ENCODE measurements around the gene SLC16A7. TPM values are rescaled to one million over a fixed set of nuclear protein-coding genes. Genes with fewer than 3 reads are reported as not detected.

SLC16A7 gene
- total and polyA plus RNA-seq, 9 of the 15 experiments (the other 6 are each of a cell fraction or from before 2014, with no cell fraction given) = 0.18 TPM; not detected in 8

GRCh38 chr12:59689776-59690175, 93.9 kb downstream of the SLC16A7 start:
- H2AFZ ChIP-seq (ENCODE audit: low read depth, low read length) = no peak overlapping the region
- no peaks in the 10 kb centered on the region for H3K36me3 ChIP-seq (ENCODE audit: control insufficient read depth, insufficient read depth, low read length)
- no peak overlapping the region for H3K4me3 ChIP-seq
- WGBS (ENCODE audit: insufficient coverage, low coverage, missing lambda C conversion rate) = 7% methylated on average over 2 of the region's 2 CpGs
- TF ChIP-seq RBFOX2 (IDR thresholded peaks at IDR 0.05; ENCODE audit: low read depth, low read length) (no peak), TCF7L2 (IDR thresholded peaks at IDR 0.05; ENCODE audit: low read depth, low read length) (no peak), MEF2D (tag; conservative IDR thresholded peaks at IDR 0.05; ENCODE audit: low read depth) (no peak), RBM22 (IDR thresholded peaks at IDR 0.05; ENCODE audit: low read depth, low read length, poor library complexity, severe bottlenecking) (no peak), FOXM1 (IDR thresholded peaks at IDR 0.05; ENCODE audit: low read depth) (no peak), FOXM1 (CRISPR knock-in tag; IDR thresholded peaks at IDR 0.05; ENCODE audit: low read depth) (no peak), SETDB1 (IDR thresholded peaks at IDR 0.05; ENCODE audit: low read length) (no peak), ZBTB5 (IDR thresholded peaks at IDR 0.05) (no peak), ARID3B (CRISPR knock-in tag; IDR thresholded peaks at IDR 0.05; ENCODE audit: borderline replicate concordance) (no peak), CHCHD3 (CRISPR knock-in tag; IDR thresholded peaks at IDR 0.05) (no peak), ZNF766 (CRISPR knock-in tag; conservative IDR thresholded peaks at IDR 0.05) (no peak), ASH1L (IDR thresholded peaks at IDR 0.05; ENCODE audit: borderline replicate concordance, low read depth, partially characterized antibody) (no peak), FOS (IDR thresholded peaks at IDR 0.05; ENCODE audit: extremely low read depth, insufficient read length) (no peak), SNIP1 (IDR thresholded peaks at IDR 0.05; ENCODE audit: low read depth) (no peak), NCOA2 (IDR thresholded peaks at IDR 0.05; ENCODE audit: partially characterized antibody in 2 of 2) (no peak), ZNF436 (CRISPR knock-in tag; IDR thresholded peaks at IDR 0.05) (no peak)
- H4K20me1 ChIP-seq (replicated peaks; ENCODE audit: control insufficient read depth, insufficient read depth, low read length) = no peaks in the 10 kb centered on the region
- H3K27ac ChIP-seq (ENCODE audit: extremely low read depth, low read depth, low read length) = no peak overlapping the region
- ChIA-PET CTCF (ENCODE audit: low intra/inter-chr PET ratio) (no interaction called here), POLR2A (no interaction called here)
- H3K79me2 ChIP-seq (ENCODE audit: control insufficient read depth, insufficient read depth, low read length) = no peaks in the 10 kb centered on the region
- no peak overlapping the region for H3K4me2 ChIP-seq (ENCODE audit: insufficient read depth, low read length)
- in situ Hi-C loops (cut with MboI) = no loop called here
- H3K4me1 ChIP-seq (replicated peaks in 1 of 2; ENCODE audit: control insufficient read depth in 2 of 2, insufficient read depth in 2 of 2, low read length in 2 of 2) = no peaks in the 10 kb centered on the region
- H3K9me3 ChIP-seq (replicated peaks; ENCODE audit: control insufficient read depth, insufficient read depth, low read depth, low read length) = no peaks in the 10 kb centered on the region
- no TSS peak for BruUV-seq (replicated peaks)
- ATAC-seq (no peak), FAIRE-seq (no peak), DNase-seq (ENCODE audit: extremely low read depth in 1 of 4, low spot score in 3 of 4) (no peak)
- H3K9me1 ChIP-seq (ENCODE audit: control insufficient read depth, insufficient read depth, low read length) = no peaks in the 10 kb centered on the region
- intact Hi-C loops (cut with micrococcal nuclease) = no loop called here
- no peak overlapping the region for H3K9ac ChIP-seq (ENCODE audit: insufficient read depth in 1 of 2, low read depth in 2 of 2, low read length in 2 of 2)
- no peaks in the 10 kb centered on the region for H3K27me3 ChIP-seq (ENCODE audit: control insufficient read depth in 2 of 2, insufficient read depth in 2 of 2, low read length in 2 of 2)
